Right renal cortex interstitium (tissue), 3 donors: Measurements from ENCODE around the gene IZUMO3. TPM values are rescaled to one million over a fixed set of nuclear protein-coding genes. Genes with fewer than 3 reads are reported as not detected.
"Not testable (repeated sequence)": the region's sequence is repeated elsewhere in the genome, so short reads cannot be mapped to it uniquely, and the experiment has no call there.

Source experiments
- DNase-seq, 3 donors: peaks; one replicate each; pipeline ENCODE4 v3.0.0-alpha.2; 2013; ENCODE audit warnings: low read depth in 3 of 3, low spot score in 2 of 3
- polyA plus RNA-seq, 3 donors: library from polyadenylated mRNA; unstranded; fragments of 120-200 nt; gene quantifications; one replicate each; pipeline ENCODE4 v1.2.1, GENCODE V29; 2013; ENCODE audit not compliant: insufficient read length in 3 of 3

The IZUMO3 gene, protein sequence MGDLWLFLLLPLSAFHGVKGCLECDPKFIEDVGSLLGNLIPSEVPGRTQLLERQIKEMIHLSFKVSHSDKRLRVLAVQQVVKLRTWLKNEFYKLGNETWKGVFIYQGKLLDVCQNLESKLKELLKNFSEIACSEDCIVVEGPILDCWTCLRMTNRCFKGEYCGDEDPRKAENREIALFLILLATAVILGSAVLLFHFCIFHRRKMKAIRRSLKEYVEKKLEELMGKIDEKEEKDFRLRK
- polyA plus RNA-seq: not detected

DNA sequence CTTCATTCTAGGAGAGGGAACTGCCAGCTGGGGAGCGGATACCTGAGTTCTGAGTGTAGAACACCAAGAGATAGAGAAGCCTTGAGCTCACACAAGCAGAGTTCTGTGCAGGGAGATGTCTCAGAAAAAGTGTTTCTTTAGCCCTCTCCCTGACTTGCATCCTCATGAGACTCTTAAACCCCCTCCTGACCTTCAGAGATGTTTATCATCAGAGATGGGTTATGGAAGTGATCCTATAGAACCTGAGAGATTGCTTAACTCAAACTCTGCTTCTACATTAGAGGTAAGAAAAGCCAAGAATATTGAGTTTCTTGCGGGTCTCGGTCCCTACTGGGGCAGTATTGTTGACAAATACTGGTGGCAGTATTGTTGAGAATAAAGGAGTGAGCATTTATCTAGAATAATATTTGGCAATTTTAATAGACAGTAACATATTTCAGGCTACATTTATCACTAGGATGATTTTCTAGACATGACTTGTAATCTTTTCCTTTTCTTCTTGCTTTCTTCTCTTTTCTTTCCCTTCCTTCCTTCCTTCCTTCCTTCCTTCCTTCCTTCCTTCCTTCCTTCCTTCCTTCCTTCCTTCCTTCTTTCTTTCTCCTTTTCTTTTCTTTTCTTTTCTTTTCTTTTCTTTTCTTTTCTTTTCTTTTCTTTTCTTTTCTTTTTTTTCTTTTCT, at the start of gene IZUMO3:
Gene IZUMO3 (minus strand): TSS at position 51 of the 676 bp plus-strand sequence. CDS start 248 bp downstream, outside the sequence.
- DNase-seq: no peak

DNA sequence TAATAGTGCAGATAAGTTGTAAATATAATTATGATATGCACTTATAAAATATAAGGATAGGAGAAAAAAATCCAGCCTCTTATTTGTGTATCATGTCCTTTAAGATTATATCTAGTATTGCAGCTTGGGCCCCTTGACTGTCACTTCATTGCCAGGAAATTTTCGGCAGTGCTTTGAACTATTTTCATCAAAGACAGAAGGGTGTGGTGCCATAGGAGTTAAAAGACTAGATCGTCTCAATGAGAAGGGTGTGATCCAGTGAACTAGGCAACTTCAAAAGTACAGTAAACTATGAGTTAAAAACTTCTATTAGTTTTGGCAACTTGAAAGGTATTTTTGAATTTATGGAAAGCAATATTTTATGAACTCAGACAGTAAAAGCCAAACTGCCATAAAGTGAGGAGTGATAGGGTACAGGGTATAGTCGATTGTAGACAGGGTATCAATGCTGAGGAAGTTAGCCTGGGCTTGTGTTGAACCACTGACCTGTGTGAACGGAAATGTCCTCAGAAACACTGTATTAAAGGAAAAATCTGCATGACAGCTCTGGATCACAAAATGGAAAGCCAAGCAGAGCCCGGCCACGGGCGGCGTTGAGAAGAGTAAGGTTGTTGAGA, 48.6 kb upstream of the IZUMO3 start:
- DNase-seq: no peak

DNA sequence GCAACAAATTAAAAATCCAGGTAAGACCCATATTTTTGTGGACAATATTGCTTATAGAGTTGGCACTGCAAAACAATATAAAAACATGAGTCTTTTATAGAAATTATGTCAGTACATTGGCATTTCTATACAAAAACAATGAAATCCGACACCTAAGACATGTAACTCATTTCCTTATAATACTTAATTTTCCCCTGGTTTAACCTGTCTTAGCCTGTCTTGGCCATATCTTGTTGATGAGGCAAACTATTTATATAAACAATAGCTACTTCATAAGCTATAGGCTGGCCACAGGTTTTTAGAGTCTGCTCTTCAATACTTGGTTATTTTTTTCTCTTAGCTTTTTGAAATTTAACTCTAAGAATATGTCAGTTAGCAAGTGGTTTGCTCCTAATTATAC, 44.7 kb upstream of the IZUMO3 start:
- DNase-seq: no peak

DNA sequence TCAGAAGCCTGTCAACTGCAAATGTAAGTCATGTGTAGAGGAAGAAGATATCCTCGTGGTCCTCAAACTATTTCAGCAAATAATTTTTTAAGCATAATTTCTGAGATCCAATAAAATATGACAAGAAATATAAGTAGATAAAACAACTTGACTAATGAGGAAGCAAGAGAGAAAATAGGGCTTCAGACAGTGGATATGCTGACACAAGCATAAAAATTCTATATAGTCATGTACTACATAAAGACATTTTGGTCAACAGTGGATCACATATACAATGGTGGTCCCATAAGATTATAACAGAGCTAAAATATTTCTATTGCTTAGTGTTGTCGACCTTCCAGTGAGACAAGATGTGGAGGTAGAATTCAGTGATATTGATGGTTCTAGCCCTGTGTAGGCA, 42.2 kb upstream of the IZUMO3 start:
- no peak for DNase-seq

DNA sequence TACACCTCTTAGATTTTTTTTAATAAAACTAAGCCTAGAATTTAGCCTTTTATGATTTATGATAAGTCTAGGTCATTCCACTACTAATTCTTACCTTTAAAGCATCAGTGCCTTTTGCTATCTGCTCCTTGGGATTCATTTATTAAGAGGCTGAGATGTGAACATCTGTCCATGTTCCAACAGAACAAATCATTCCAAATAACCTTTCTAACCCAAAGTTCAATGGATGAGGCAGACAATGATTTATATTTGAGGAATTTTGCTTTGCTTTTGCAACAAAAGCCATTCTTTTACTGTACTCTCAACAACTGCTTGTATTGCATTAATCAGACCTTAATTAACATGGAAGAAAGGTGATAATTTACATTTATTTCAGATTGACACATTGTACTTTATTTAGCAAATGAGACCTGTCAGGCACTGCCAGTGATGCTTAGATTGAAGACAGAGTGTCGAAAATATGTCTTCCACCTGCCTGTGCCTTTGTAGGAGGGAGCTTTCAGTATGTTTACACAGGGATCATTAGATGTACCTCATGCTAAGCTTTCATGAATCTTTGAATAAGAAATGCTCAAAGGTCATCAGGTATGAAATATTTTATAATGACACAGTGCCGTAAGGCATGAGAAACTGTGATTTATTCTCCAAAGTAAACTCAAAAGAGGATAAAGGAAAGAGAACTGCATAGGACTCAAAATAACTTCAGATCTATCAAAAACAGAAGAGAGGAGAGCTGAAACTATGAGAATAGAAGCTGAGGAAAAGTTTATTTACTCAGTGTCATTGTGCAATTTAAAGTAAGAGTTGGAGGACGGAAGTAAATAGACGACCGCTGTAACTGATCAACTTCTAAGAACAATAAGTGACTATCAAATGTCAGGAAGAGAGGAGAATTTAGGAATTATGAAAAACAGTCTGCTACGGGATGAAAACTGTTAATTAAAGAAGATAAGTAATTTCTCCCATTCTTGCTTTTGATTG, 36.7 kb upstream of the IZUMO3 start:
- DNase-seq: no peak

DNA sequence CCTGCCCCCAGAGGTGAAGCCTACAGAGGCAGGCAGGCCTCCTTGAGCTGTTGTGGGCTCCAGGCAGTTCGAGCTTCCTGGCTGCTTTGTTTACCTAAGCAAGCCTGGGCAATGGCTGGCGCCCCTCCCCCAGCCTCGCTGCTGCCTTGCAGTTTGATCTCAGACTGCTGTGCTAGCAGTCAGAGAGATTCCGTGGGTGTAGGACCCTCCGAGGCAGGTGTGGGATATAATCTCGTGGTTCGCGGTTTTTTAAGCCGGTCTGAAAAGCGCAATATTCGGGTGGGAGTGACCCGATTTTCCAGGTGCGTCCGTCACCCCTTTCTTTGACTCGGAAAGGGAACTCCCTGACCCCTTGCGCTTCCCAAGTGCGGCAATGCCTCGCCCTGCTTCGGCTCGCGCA, 34.3 kb upstream of the IZUMO3 start:
- DNase-seq: not testable (repeated sequence)

DNA sequence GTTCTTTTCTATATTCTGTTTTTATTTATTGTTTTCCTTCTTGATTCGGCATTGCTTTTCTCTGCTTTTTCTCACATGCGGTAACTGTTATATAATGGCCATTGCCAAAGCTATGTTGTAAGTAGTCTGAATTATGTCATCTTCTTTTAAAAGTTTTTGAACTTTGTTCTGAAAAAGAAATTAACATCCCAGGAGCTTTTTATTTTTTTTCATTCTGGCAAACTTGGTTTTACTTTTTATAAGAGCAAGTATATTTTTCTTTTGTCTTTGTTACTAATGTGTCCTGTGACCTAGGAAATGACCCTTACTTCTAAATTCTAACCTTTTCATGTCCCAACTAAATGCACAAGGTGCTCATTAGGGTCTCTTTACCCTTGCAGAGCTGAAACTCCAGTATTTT, 26.7 kb upstream of the IZUMO3 start:
- no peak for DNase-seq

DNA sequence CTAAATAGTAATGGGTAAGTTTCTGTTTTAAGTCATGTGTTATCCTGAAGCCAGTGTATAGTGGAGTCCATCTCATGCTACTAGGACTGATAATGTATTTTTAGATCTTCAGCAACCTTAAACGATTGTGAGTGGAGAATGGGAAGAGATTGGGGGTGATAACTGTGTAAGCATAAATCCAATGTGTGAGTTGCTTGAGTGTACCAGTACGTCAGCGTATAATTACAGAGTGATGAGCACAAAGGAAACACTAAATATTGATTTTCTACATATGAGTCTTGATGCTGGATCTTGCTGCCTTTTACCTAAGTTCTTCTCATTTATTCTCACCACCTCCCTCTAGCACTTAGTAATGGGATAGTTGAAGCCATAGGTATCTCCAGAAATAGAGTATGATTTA, 16.3 kb upstream of the IZUMO3 start:
- no peak for DNase-seq

DNA sequence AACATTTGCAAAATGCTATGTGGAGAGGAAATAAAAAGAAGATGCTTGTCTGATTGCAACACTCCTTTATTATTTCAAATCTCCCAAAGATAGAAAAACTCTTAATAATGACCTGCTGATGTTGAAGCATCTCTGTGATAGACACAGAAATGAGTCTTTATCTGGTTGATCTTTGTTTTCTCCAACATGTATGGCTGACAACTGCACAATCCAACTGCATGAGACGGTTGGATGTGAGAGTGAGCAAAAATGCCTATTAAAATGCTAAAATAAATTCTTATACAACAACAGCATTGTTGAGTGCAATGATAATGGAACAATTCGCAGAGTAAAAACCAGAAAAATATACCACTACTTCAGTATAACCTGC, 7.5 kb upstream of the IZUMO3 start:
- no peak for DNase-seq

DNA sequence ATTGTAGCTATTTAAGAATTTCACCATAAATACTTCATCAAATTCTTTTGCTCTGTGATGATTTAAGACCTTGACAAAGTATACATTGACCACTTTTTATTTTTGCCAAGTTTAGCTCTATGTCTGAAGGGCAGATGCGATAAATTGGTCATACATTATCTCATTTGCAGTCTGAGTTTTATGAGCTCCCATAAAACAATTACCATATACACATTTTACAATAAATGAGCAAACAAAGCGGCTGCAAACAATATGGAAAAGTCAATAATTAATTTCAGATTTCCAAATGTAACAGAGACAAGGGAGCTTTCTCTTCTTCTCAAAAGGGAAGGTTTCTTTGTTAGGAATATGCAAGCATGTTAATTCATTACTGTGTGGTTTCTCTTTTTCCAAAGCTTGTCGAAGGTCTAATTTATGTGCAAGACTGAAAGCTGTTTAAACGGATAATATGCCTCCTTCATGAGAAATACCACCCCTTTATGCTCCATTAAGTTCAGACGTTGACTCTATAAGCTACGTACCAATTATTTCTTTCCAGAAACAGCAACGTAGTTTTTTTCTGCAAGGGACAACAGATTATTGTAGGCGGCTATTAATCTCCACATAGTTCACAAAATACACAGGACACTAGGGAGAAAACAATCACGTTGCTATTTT, 7.0 kb upstream of the IZUMO3 start:
- no peak for DNase-seq

DNA sequence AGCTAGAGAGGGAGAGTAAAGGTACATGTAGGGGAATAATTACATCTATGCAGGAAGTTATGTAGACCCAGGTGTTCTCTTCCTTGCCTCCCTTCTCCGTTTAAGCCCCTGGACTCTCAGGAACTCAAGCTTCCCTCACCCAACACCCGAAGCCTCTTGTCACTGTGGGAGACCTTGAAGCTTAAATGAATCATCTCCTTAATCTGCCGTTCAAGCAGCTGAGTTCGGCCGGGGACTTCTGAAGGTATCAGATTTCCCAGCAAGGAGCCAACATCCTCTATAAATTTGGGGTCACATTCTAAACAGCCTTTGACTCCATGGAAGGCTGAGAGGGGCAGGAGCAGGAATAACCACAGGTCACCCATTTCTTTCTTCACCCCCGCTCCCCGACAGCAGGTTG, 412 bp downstream of the IZUMO3 start:
- no peak for DNase-seq

DNA sequence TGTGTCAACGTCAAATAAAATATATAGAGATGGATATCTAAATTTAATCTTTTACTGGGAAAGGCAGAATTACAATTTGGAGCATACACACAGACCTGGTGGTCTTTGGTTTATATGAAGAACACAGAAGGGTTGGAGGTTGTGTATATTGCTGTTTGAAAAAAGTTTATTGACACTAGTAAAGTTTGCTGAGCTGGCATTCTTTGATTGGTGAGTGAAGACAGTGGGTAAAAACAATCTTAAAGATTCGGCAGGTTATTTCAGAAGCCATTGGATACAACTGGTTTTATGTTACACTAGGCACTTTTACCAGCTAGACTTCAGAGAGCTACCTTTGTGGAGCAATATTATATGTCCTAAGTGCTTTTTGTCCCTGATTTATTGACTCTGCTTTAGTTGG, 27.2 kb downstream of the IZUMO3 start:
- no peak for DNase-seq

DNA sequence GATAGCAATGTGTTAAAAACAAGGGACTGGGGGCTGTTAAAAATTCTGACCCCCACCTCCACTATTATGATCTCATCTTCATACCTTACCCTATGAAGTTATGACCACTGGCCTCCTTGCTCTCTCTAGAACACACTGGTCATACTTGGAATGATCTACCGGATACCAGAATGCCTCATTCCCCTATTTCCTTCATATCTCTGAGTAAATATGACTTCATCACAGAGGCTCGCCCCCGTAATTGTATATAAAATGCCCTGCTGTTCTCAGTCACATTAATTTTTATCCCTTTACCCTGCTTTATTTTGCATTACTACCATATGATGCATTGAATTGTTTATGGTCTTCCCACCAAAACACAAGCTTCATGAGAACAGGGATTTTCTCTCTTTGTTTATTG, 29.2 kb downstream of the IZUMO3 start:
- no peak for DNase-seq

DNA sequence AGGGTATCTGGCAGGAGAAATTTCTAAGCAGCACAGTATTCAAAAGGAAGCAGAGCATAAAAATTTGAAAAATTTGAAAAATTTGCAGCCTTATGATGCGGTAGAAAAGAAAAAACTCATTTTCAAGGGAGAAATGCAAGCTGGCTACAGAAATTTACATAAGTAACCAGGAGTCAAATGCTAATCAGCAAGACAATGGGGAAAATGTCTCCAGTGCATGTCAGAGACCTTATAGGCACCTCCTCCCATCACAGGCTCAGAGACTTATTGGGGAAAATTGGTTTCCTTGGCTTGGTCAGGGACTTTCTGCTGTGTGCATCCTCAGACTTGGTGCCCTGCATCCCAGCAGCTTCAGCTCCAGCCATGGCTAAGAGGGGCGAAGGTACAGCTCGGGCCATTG, 35.8 kb downstream of the IZUMO3 start:
- DNase-seq: no peak

DNA sequence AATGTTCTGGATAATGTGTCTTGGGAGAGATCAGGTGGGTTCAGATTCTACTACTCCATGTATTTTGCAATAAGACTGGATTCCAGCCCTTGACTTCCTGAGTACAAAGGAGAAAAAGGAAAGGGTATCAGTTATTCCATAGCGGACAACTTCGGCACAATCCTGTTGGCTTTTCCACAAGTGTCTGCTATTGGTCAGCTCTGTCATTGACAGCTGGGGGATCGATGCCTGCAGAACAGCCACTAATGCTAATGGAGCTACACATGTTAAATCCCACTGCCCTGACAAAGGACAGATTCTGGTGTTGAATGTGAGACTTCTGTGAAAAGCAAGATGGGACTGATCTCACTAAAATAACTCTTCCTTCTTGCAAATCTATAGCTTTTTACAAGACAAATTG, 41.2 kb downstream of the IZUMO3 start:
- no peak for DNase-seq

DNA sequence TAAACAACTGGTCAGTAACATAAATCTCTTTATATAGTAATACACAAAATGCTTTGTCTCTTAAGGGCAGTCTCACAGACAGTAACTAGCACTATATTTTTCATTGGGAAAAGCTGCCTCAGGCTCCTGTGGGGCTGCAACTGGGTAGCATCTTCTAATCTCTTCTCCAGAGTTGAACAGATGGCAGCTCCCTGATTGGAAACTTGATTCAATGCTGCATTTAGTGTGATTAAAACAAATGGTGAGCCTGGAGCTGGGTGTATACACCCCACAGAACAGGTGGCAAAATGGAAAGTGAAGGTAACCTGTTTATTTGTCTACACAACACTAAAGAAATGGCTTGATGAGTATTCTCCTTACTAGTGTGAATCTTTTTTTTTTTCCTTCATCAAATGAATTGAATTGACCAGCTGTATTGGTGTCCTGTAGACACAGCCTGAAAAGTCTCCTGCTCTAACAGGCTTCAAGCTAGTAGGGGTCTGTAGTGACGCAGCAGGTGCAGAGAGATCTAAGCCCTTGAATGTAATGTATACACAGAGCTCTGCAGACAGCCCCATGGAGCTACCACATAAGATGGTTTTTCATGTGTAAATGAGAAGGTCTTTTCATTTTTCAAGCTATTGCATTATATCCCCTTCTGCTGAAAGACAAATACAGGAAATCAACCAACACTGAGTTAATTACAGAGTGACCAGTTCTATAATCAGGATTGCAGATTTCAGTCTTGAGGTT, 43.3 kb downstream of the IZUMO3 start:
- no peak for DNase-seq

DNA sequence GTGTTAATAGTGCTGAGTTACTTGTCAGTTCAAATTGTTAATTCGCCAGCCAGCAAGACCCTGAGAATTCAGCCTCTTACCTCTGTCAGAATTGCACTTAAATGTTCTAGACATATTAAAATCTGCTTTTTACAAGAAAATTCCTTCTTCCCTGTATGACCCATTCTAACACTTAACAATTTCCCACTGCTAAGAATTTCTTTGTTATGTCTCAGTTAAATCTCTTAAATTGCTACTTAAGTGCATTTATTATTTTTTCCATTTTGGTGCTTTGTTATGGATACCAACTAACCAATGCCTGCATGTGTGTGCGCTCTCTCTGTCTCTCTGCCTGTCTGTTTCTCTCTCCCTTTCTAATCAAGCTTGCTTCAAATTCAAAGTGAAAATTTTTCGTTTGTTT, 44.9 kb downstream of the IZUMO3 start:
- no peak for DNase-seq

DNA sequence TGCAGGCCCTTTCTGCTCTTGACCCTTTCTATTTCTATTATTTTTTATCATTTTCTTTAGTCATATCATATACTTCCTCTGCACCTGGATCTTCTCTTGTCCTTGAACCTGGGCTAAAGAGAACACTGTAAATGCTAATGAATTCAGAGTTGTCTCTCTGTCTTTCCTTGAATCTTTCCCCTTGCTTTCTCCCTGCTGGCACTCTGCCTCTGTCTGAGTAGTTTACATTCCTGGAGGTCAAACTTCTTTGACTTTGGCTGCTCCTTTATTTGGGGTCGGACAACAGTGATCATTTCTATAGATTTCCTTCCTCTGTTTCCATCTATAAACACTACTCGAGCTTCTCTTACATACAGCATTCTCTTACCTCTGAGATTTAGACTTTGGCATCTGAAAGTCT, 47.1 kb downstream of the IZUMO3 start:
- DNase-seq: no peak

DNA sequence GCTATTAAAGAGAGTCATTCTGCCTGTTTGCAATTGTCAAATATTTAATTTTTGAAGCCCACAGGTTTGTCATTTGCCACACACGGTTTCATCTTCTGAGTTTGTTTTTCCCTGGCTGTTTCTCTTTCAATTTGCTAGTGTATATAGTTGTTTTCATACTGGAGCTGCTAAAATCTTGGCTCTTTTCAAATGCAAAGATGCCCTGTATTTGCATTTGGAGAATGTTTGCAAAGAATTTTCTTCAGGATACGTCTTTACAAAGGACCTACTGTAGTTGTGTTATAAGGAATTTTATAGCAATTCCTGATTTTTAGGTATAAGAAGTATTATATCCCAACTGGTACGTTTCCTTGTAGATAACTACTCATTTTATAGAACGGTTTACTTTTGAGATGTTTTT, 48.0 kb downstream of the IZUMO3 start:
- no peak for DNase-seq
